GM18508 (cell line): ENCODE data around the gene CALHM3.
"Not testable (repeated sequence)": the region's sequence is repeated elsewhere in the genome, so short reads cannot be mapped to it uniquely, and the experiment has no call there.

Experiments
- ATAC-seq: cut with Tn5 transposase; IDR thresholded peaks from one replicate; pipeline ENCODE4 v1.9.1; 2021; ENCODE audit warnings: moderate number of reproducible peaks; ENCODE audit not compliant: insufficient read depth, unreplicated experiment

Gene CALHM3

DNA sequence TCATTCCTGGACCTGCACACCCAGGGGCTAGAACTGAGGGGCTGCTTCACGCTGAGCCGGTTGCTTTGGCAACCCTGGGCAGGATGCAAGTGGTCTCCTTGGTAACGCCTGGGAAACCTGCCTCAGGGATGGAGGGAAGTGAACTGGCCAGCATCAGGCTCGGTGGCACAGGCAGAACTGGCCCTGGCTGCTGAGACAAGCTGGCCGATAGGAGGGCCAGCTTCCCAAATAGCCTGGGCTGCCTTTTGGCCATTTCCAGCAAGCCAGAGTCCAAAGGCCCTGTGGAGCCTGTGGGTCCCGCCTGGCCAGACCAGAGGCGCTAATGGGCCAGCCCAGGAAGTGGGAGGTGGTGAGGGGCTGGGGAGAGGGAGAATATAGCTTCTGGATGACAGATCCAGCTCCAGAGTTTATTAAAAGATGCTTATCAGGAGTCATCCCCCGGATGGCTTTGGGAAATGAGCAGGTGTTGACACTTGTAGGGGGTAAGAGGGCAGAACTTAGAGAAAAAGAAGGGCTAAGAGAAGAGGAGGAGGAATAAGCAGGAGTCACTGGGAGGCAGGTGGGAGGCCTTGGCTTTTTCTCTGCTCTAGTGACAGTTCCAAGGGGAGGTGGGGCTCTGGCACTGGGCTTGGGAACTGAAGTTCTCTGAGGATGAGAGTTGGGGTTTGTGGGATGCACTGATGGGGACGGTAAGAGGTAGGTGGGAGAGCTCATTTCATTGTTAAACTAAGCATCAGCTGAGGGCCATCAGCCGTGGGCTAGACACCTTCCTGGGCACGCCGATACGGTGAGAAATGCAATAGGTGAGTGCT lies 24.0 kb upstream of the CALHM3 start:
- ATAC-seq, result no peak

DNA sequence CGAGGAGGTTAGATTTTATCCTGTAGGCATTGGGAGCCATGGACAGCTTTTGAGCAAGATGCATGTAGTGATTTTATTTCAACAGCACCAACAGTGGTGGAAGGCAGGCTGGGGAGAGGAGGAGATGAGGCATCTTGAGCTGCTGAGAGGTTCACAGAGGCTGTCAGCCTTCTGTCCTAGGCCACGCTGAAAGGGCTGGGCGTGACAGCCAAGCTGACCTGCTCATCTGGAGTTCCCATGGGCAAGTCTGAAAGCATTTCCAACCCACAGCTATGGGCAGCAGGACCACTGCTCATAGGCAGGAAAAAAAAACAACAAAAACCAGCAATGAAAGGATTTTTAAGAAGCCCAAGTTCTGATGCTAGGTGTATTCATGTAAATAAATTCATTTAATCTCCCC lies 22.1 kb upstream of the CALHM3 start:
- no peak for ATAC-seq

DNA sequence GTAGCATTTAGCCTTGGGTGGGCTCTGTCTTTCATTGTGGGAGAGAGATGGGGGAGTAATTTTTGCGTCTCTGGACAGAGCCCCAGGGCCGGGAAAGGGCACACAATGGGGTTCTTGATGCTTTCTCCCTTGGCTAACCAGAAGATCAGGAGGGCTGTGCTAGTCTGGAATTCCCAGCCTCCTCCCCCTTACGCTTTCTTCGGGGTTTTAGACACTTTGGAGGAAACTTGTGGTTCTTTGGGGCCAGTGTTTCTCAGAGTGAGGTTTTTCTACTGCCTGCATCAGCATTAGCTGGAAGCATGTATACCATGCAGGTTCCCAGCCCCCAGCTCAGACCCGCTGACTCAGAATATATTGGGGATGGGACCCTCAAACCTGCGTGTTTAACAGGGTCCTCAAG lies 21.4 kb upstream of the CALHM3 start:
- no peak for ATAC-seq

DNA sequence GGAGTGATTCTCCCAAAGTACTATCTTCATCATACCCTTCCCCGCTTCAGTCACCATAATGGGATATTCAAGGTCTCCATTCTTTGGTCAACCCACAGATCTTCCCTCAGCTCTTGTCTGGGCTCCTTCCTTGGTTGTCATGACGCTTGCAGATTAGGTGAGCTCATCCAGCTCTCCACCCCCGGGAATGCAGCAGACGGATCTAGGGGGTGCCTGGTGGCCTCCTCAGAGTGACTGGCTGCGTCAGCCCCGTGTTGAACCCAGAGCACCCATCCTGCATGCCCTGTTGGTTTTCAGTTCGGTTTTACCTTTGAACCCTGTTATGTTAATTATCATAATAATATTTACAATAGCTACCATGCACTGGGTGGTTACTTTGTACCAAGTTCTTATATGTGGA lies 20.8 kb upstream of the CALHM3 start:
- no peak for ATAC-seq

DNA sequence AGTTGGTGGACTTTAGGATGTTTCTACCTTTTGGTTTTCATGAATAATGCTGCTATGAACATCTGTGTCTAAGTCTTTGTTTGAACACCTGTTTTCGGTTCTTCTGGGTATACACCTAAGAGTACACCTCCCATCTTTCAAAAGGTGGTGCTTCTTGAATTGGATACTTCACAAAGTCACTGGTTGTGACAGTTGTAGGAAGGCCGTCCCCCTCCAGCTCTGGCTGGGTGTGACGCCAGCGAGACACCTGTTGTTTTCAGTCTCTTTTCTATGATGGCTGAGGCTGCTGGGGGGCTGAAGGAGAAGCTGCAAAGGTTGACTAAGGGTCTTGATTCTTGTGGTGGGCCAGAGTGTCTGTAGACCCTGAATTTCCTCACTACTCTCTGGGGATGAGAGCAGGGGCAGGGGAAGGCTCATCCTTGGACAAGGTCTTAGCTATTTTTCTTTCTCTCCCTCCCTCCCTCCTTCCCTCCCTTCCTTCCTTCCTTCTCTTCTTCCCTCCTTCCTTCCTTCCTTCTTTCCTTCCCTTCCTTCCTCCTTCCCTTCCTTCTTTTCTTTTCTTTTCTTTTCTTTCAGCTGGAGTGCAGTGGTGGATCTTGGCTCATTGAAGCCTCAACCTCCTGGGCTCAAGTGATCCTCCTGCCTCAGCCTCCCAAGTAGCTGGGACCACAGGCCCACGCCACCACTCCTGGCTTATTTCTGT lies 20.0 kb upstream of the CALHM3 start:
- no peak for ATAC-seq

DNA sequence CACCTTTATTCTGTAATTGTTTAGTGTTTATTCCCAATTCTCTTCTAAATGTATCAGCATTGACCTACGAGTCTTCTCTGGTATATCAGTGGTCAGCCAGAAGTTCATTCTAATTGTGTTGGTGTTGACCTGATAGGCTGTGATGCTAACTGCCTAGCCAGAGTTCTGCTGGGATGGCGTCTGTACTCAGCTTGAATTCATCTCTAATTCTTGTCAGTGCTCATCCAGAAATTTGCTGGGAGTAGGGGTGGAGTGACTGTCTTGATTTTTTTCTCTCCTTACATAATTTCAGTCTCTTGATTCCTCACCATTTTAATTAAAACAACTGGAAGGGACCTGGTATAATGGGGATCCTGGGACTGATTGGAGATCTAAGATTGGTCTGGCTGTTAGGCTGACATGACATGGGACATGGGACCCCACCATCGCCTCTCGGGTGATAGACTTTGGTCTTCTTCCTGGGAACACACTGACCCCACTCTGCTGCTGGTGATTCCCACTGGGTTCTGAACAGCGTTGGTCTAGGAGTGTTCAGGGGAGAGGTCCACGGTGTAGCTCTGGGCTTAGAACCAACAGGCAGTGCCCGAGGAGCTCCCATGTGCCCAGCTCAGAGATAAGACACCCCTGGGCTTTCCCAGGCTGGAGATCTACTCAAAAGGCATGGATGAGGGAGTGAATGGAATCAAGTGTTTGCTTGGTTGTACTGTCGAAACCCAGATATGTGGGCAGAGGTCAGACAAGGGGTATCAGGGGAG lies 18.3 kb upstream of the CALHM3 start:
- no peak for ATAC-seq

DNA sequence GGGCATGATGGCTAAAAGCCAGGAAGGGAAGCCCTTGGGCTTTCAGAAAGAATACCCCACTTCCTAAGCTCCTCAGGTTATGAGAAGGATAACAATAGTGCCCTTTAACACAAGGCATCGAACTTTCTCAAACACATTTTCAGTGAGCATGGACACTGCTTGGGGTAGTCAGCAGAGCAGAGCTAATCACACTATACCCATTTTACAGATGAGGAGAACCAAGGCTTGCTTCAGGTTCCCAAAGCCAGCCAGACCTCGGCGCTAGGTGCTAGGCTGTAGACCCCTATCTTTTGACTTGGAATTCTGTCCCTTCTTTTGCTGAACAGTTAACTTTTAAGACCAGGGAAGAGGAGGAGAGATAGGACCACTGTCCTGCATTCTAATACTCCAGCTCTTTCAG lies 16.3 kb upstream of the CALHM3 start:
- ATAC-seq, result no peak

DNA sequence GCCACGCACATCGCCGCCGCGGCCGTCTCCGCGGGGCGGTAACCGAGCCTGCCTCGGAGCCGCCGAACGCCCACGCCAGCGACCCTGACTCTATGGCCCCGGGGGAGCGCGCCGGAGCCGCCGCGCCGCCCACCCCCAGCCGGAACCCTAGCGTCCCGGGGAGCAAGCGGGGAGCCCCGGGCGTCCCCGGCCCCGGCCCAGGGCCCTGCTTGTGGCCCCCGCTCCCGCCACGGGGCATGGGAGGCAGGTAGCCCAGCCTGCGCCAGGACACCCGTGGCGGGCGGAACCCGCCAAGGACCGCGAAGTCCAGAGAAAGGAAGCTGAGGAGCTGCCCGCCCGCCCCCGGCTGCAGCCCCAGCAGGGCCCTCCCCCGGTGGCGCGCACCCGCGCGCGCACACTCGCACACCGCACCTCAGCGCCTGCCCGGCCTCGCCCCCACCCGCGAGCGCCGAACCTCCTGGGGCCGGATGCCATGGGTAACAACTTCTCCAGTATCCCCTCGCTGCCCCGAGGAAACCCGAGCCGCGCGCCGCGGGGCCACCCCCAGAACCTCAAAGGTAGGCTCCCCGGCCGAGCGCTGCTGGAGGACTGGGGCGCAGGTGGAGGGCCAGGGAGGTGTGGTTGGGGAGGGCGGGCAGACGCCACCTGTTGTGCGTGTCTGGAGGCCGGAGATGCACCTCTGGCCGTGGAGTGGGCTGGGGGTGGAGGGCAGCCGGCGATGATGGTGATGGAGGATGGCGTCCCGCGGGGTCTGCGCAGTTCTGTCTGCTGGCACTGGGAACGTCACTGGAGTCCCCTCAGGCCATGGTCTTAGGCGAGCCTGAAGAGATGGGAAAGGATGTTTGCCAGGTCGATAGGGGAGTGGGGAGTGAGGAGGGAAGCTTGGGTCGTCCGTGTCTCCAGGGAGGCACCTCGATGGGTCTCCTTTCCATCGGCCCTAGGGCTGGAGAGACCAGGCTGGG lies 15.2 kb upstream of the CALHM3 start:
- ATAC-seq, result no peak

DNA sequence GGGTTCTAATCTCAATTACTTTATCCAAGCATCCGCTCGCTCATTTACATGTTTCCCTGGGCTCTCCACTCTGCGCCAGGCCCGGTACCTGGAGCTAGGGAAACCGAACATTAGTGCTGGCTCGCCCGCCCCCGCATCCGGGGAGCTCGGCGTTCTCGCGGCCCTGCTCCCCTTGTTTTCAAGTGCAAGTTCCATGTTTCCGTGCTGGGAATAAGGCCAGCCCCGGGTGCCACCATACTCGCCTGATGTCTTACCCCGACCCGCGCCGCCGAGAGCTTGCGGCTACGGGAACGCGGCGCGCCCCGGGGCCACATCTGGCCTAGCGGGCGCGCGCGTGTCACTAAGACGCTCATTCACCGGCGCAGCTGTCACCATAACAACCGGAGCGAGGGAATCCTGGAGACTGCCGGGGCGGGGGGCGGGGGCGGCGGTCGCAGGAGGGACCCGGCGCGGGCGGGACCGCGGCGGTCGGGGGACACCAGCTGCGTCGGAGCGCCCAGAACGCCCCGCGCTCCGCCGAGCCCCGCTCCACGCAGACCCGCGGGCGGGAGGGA lies 14.4 kb upstream of the CALHM3 start, which contains the start of gene NEURL1:
NEURL1 (plus strand) TSS at position 344 of the 554 bp plus-strand sequence. CDS start 683 bp downstream, outside the sequence.
- ATAC-seq, result no peak

DNA sequence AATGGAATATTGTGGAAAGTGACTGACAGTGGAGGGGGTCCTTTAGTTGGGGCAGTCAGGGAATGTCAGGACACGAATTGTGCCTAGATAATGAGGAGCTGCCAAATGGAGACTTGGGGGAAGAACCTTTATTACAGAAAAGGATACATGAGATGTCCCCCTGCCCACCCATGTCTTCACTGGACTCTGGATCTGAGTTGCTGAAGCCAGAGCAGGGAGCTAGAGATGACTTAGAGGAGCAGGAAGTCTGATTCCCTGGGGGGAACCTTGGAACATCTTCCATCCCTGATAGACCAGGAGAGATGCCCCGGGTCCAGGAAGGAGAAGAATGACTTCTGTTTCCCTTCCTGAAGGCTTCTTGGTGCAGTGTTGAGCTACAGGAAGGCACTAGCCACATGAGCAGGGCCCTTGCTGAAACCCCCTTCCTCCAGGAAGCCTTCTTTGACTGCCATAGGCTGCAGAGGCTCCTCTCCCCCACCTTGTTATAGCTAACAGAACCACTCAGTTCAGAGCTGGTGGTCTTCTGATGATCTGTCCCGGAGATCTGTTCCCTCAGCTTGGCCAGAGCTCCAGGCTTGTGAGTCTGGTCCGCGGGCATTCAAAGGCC lies 13.7 kb upstream of the CALHM3 start:
- no peak for ATAC-seq

DNA sequence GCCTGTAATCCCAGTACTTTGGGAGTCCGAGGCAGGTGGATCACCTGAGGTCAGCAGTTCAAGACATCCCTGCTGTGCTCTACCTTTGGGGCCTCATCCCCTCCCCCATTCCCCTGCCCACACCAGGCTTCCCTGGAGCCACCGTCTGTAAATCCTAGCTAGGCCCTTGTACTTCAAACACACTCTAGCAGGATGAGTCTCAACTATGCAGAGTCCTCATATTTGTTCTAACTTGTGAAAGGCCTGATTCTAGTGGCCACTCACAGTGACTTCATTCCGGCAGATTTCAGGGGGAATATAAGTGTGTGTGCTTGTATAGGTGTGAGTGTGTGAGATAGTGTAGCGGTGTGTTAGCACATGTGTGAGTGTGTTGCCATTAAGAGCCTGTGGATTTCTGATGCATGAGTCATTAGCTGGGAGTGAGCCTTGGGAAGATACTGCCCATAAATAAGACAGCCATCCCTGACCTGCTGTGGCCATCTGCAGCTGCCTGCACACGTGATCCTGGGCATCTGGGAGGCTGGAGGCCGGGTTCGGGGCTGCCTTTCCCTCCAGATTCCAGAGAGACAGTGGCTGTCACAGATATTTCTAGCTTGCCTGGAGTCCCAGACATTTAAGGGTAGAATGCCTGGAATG lies 12.8 kb upstream of the CALHM3 start:
- ATAC-seq, result no peak

DNA sequence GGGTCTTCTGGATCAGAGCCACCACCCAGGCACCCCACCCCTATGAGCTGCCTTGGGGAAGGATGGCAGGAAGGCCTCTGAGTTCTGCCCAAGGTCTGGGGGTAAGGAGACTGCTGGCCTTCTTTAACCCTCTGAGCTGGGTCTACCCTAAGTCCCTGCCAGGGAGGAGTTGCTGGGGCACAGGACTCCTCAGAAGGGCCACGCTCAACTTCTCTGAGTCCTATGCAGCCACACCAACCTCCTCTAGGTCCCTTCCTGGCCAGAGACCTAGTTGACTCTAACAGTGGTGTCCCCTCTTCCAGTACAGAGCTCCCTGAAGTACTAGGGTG lies 11.9 kb upstream of the CALHM3 start:
- no peak for ATAC-seq

DNA sequence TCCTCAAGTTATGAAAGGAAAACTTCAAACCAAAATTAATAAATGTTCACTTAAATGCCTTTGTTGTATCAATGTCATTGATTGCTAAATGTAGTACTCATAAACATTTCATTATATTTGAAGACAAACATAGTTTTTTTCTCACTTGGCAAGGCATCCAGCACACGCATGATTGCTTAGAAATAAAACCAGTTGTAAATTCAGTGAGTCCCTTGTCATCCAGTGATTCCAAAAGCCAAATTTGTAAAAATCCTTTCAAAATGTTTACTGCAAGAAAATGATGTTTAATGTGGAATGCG lies 8.3 kb upstream of the CALHM3 start:
- ATAC-seq, result no peak

DNA sequence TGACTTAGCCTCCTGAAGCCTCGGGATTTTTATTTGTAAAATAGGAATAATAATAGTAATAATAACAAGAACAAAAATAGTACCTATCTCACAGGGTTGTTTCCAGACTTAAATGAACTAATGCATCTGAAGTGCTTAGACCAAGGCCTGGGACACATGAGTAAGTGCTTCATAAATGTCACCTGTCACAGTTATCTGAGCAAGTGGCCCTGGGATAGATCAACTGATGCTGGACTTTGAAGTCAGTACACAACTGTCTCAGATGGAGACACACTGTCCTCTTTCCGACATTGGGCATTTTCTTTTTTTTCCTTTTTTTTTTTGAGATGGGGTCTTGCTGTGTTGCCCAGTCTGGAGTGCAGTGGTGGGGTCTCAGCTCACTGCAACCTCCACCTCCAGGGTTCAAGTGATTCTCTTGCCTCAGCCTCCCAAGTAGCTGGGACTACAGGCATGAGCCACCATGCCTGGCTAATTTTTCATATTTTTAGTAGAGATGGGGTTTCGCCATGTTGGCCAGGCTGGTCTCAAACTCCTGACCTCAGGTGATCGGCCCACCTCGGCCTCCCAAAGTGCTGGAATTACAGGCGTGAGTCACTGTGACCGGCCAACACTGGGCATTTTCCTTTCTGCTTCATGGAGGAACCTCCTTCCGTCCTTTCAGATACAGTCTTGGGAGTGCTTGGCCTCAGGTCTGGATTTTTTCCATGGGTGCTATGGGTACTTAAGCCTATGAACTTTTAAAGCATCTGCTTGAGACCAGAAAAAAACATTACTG lies 7.8 kb upstream of the CALHM3 start:
- ATAC-seq, result not testable (repeated sequence)

DNA sequence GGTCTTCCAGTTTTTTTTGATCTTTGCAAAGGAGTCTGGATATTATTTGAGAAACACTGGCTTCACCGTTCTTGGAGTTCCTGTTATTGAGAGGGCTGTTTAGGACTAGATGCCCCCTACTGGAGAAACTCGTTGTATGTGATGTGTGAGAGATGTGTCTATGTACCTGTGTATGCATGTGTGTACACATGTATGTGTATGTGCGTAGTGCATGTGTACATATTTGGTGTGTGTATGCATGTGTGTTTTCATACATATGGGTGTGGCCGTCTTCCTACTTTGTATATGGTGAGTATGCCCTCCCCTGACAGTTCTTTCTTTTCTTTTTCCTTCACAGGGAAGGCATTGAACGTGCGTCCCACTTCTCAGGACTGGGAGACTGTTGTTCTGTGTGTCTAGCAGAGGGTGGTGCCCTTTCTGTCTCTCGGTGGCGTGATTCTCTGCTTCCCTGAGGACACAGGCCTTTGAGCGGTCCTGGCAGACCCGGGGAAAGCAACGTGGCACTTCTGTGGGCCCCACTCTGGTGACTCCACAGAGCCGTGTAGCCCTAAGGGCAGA lies 3.0 kb upstream of the CALHM3 start:
- no peak for ATAC-seq

DNA sequence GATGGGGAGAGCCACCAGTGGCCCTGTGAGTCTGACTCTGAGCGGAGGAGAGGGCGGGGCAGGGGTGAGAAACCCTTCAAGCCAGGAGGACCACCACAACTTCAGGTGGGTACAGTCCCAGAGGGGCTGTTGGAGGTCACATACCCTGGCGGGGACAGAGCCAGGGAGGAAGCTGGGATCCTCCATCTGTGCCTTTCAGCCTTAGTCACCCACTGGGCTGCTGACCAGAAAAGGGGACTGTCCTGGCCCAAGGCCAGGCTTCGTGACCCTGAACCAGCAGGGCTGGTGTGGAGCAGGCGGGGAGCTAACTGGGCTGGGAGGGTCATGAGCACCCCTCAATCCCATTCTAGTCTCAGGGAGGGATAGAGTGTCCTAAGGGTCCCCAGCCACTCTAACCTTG lies 1.5 kb upstream of the CALHM3 start:
- ATAC-seq, result no peak

DNA sequence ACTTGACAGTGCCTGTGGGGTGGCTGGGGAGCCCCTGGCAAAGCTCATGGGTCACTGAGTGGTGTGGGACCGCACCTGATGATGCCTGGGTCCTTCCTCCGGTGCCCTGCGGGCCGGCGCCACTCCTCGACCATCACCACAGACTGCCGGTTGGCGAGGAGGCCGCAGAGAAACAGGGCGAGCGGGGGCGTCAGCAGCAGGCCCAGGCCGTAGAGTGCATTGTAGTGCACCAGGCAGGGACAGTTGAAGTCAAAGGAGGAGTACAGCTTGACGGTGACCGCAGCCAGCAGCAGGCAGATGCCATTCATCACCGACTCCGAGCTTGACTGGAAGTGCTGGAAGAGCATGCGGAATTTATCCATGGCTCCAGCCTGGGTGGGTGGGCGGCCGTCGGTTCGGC lies 369 bp downstream of the CALHM3 start:
- no peak for ATAC-seq
